ENCODE measurements around the gene ZC3H7A. TPM values are rescaled to one million over a fixed set of nuclear protein-coding genes. Genes with fewer than 3 reads are reported as not detected.

The ZC3H7A gene
- polyA plus RNA-seq (2013) = 73.4 TPM

GRCh38 chr16:11797166-11797956, at the start of gene ZC3H7A:
TSS of gene ZC3H7A (minus strand) at chr16:11797258. CDS start at chr16:11782354, 14,904 bp downstream.
- under 1% methylated on average over 74 of the region's 80 CpGs for WGBS (ENCODE audit: insufficient coverage)

GRCh38 chr16:11844499-11844898, 47.4 kb upstream of the ZC3H7A start:
- H3K4me1 ChIP-seq (ENCODE audit: control extremely low read depth in 1 of 4, control insufficient read depth in 4 of 4, insufficient read depth in 4 of 4, low read length in 3 of 4) = peaks cover 0 to 6% (median 1%) of the 10 kb centered on the region in 4 experiments
- H3K9me3 ChIP-seq (ENCODE audit: control extremely low read depth in 1 of 5, control insufficient read depth in 4 of 5, insufficient read depth in 2 of 5, low read depth in 1 of 5, low read length in 4 of 5) = no peaks in the 10 kb centered on the region
- ChIA-PET POLR2A (no interaction called here), CTCF (interaction anchor here (1.5 to 2.0 kb wide), 2 partner anchors 13 to 14 kb away, joined by 3 to 4 read pairs; no protein-coding TSS in a partner anchor)
- H3K36me3 ChIP-seq (ENCODE audit: control insufficient read depth in 4 of 4, insufficient read depth in 4 of 4, low read length in 3 of 4) = peaks cover 23 to 91% (median 67%) of the 10 kb centered on the region in 4 experiments
- DNase-seq = no peak
- H3K4me3 ChIP-seq (ENCODE audit: control insufficient read depth in 1 of 7, extremely low read depth in 1 of 7, insufficient read depth in 4 of 7, low read depth in 2 of 7, low read length in 6 of 7) = no peak overlapping the region
- WGBS (ENCODE audit: insufficient coverage) = 100% methylated on average over 2 of the region's 4 CpGs
- H3K27ac ChIP-seq (ENCODE audit: insufficient read depth in 1 of 2, low read depth in 1 of 2, low read length in 2 of 2, poor library complexity in 1 of 2, severe bottlenecking in 2 of 2) = peak overlapping the region in 1 of 2 experiments; percentile 12
- no peaks in the 10 kb centered on the region for H3K27me3 ChIP-seq (replicated peaks in 2 of 5; ENCODE audit: control insufficient read depth in 4 of 5, insufficient read depth in 5 of 5, low read length in 4 of 5)

More at GRCh38 chr16:11797166-11797956, at the start of gene ZC3H7A:
- DNase-seq = peak; percentile 95 to 97 (median 97)
- ChIA-PET CTCF (interaction anchor here (0.9 to 5.2 kb wide), 16 partner anchors 8 to 83 kb away, joined by 3 to 59 read pairs (median 4); partner anchors contain the start of genes RSL1D1 and TXNDC11), POLR2A (interaction anchor here (0.5 to 1.6 kb wide), 7 partner anchors 13 to 55 kb away, joined by 3 to 9 read pairs (median 3); partner anchors contain the start of genes RSL1D1 and TXNDC11)
- Histone ChIP-seq H3K4me3 (ENCODE audit: control insufficient read depth in 1 of 7, extremely low read depth in 1 of 7, insufficient read depth in 4 of 7, low read depth in 2 of 7, low read length in 6 of 7) (peak within 1 kb of the TSS; percentile 72 to 98 (median 93)), H3K36me3 (ENCODE audit: control insufficient read depth in 4 of 4, insufficient read depth in 4 of 4, low read length in 3 of 4) (peaks cover 0 to 24% (median 6%) of the 10 kb centered on the region in 4 experiments), H3K27me3 (replicated peaks in 2 of 5; ENCODE audit: control insufficient read depth in 4 of 5, insufficient read depth in 5 of 5, low read length in 4 of 5) (no peaks in the 10 kb centered on the region), H3K27ac (ENCODE audit: insufficient read depth in 1 of 2, low read depth in 1 of 2, low read length in 2 of 2, poor library complexity in 1 of 2, severe bottlenecking in 2 of 2) (peak within 1 kb of the TSS; percentile 92 to 96), H3K9me3 (ENCODE audit: control extremely low read depth in 1 of 5, control insufficient read depth in 4 of 5, insufficient read depth in 2 of 5, low read depth in 1 of 5, low read length in 4 of 5) (no peaks in the 10 kb centered on the region), H3K4me1 (ENCODE audit: control extremely low read depth in 1 of 4, control insufficient read depth in 4 of 4, insufficient read depth in 4 of 4, low read length in 3 of 4) (peaks cover 12 to 62% (median 50%) of the 10 kb centered on the region in 4 experiments)

GRCh38 chr16:11843861-11844260, 46.8 kb upstream of the ZC3H7A start:
- Histone ChIP-seq H3K36me3 (ENCODE audit: control insufficient read depth in 4 of 4, insufficient read depth in 4 of 4, low read length in 3 of 4) (peaks cover 25 to 90% (median 67%) of the 10 kb centered on the region in 4 experiments), H3K27ac (ENCODE audit: insufficient read depth in 1 of 2, low read depth in 1 of 2, low read length in 2 of 2, poor library complexity in 1 of 2, severe bottlenecking in 2 of 2) (peak overlapping the region in 1 of 2 experiments; percentile 12), H3K9me3 (ENCODE audit: control extremely low read depth in 1 of 5, control insufficient read depth in 4 of 5, insufficient read depth in 2 of 5, low read depth in 1 of 5, low read length in 4 of 5) (no peaks in the 10 kb centered on the region), H3K27me3 (replicated peaks in 2 of 5; ENCODE audit: control insufficient read depth in 4 of 5, insufficient read depth in 5 of 5, low read length in 4 of 5) (no peaks in the 10 kb centered on the region), H3K4me1 (ENCODE audit: control extremely low read depth in 1 of 4, control insufficient read depth in 4 of 4, insufficient read depth in 4 of 4, low read length in 3 of 4) (peaks cover 0 to 4% (median 0%) of the 10 kb centered on the region in 4 experiments), H3K4me3 (ENCODE audit: control insufficient read depth in 1 of 7, extremely low read depth in 1 of 7, insufficient read depth in 4 of 7, low read depth in 2 of 7, low read length in 6 of 7) (no peak overlapping the region)
- WGBS (ENCODE audit: insufficient coverage) = no CpG with 5 or more reads among the region's 5 CpGs
- CTCF ChIA-PET = interaction anchor here (1.5 to 2.0 kb wide), 2 partner anchors 12 to 14 kb away, joined by 3 to 4 read pairs; no protein-coding TSS in a partner anchor
- POLR2A ChIA-PET = no interaction called here
- no peak for DNase-seq

GRCh38 chr16:11843206-11843605, 46.1 kb upstream of the ZC3H7A start:
- POLR2A ChIA-PET = no interaction called here
- H3K4me1 ChIP-seq (ENCODE audit: control extremely low read depth in 1 of 4, control insufficient read depth in 4 of 4, insufficient read depth in 4 of 4, low read length in 3 of 4) = no peaks in the 10 kb centered on the region
- H3K9me3 ChIP-seq (ENCODE audit: control extremely low read depth in 1 of 5, control insufficient read depth in 4 of 5, insufficient read depth in 2 of 5, low read depth in 1 of 5, low read length in 4 of 5) = no peaks in the 10 kb centered on the region
- H3K36me3 ChIP-seq (ENCODE audit: control insufficient read depth in 4 of 4, insufficient read depth in 4 of 4, low read length in 3 of 4) = peaks cover 26 to 90% (median 65%) of the 10 kb centered on the region in 4 experiments
- no peak overlapping the region for H3K27ac ChIP-seq (ENCODE audit: insufficient read depth in 1 of 2, low read depth in 1 of 2, low read length in 2 of 2, poor library complexity in 1 of 2, severe bottlenecking in 2 of 2)
- CTCF ChIA-PET = no interaction called here
- no peak for DNase-seq
- WGBS (ENCODE audit: insufficient coverage) = 94% methylated on average over 10 of the region's 11 CpGs
- no peak overlapping the region for H3K4me3 ChIP-seq (ENCODE audit: control insufficient read depth in 1 of 7, extremely low read depth in 1 of 7, insufficient read depth in 4 of 7, low read depth in 2 of 7, low read length in 6 of 7)
- H3K27me3 ChIP-seq (replicated peaks in 2 of 5; ENCODE audit: control insufficient read depth in 4 of 5, insufficient read depth in 5 of 5, low read length in 4 of 5) = no peaks in the 10 kb centered on the region

- Histone ChIP-seq H3K27ac (ENCODE audit: insufficient read depth in 1 of 2, low read depth in 1 of 2, low read length in 2 of 2, poor library complexity in 1 of 2, severe bottlenecking in 2 of 2) (no peak overlapping the region), H3K4me3 (ENCODE audit: control insufficient read depth in 1 of 7, extremely low read depth in 1 of 7, insufficient read depth in 4 of 7, low read depth in 2 of 7, low read length in 6 of 7) (no peak overlapping the region), H3K36me3 (ENCODE audit: control insufficient read depth in 4 of 4, insufficient read depth in 4 of 4, low read length in 3 of 4) (peaks cover 28 to 93% (median 68%) of the 10 kb centered on the region in 4 experiments), H3K4me1 (ENCODE audit: control extremely low read depth in 1 of 4, control insufficient read depth in 4 of 4, insufficient read depth in 4 of 4, low read length in 3 of 4) (no peaks in the 10 kb centered on the region), H3K9me3 (ENCODE audit: control extremely low read depth in 1 of 5, control insufficient read depth in 4 of 5, insufficient read depth in 2 of 5, low read depth in 1 of 5, low read length in 4 of 5) (no peaks in the 10 kb centered on the region), H3K27me3 (replicated peaks in 2 of 5; ENCODE audit: control insufficient read depth in 4 of 5, insufficient read depth in 5 of 5, low read length in 4 of 5) (no peaks in the 10 kb centered on the region)
- 97% methylated on average over 7 of the region's 7 CpGs for WGBS (ENCODE audit: insufficient coverage)
- ChIA-PET POLR2A (no interaction called here), CTCF (interaction anchor here (0.7 kb wide), 1 partner anchor 445 kb away, joined by 3 read pairs; no protein-coding TSS in a partner anchor)
- DNase-seq = no peak
These were observed 44.0 kb upstream of the ZC3H7A start for GRCh38 chr16:11841026-11841425.

GRCh38 chr16:11836650-11837244, 39.7 kb upstream of the ZC3H7A start:
- H3K9me3 ChIP-seq (ENCODE audit: control extremely low read depth in 1 of 5, control insufficient read depth in 4 of 5, insufficient read depth in 2 of 5, low read depth in 1 of 5, low read length in 4 of 5) = no peaks in the 10 kb centered on the region
- DNase-seq = no peak
- H3K27ac ChIP-seq (ENCODE audit: insufficient read depth in 1 of 2, low read depth in 1 of 2, low read length in 2 of 2, poor library complexity in 1 of 2, severe bottlenecking in 2 of 2) = no peak overlapping the region
- no peak overlapping the region for H3K4me3 ChIP-seq (ENCODE audit: control insufficient read depth in 1 of 7, extremely low read depth in 1 of 7, insufficient read depth in 4 of 7, low read depth in 2 of 7, low read length in 6 of 7)
- H3K36me3 ChIP-seq (ENCODE audit: control insufficient read depth in 4 of 4, insufficient read depth in 4 of 4, low read length in 3 of 4) = peaks cover 17 to 57% (median 39%) of the 10 kb centered on the region in 4 experiments
- no peaks in the 10 kb centered on the region for H3K4me1 ChIP-seq (ENCODE audit: control extremely low read depth in 1 of 4, control insufficient read depth in 4 of 4, insufficient read depth in 4 of 4, low read length in 3 of 4)
- no peaks in the 10 kb centered on the region for H3K27me3 ChIP-seq (replicated peaks in 2 of 5; ENCODE audit: control insufficient read depth in 4 of 5, insufficient read depth in 5 of 5, low read length in 4 of 5)
- WGBS (ENCODE audit: insufficient coverage) = 96% methylated on average over 7 of the region's 7 CpGs
- POLR2A ChIA-PET = no interaction called here
- CTCF ChIA-PET = no interaction called here

All from common myeloid progenitor, CD34-positive (primary cell).